ENCODE results near the gene TNRC6A.
"Not testable (repeated sequence)": the region's sequence is repeated elsewhere in the genome, so short reads cannot be mapped to it uniquely, and the experiment has no call there.

The TNRC6A gene

DNA sequence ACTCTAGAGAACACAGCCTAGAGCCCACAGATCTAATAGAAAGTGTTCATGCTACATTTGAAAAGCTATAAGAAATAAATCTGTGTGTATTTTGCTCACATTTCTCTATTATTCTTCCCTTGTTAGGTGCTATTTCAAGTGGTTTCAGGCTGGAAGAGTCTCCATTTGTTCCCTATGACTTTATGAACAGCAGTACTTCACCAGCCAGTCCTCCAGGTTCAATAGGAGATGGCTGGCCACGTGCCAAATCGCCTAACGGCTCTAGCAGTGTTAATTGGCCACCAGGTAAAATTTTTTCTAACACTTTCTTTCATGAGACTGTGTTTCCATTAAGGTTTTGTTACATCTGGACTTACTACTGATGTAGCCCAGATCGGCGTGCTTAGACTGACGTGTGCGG is 85.6 kb downstream of the TNRC6A start:
- no peak for DNase-seq (ENCODE audit: low spot score)

DNA sequence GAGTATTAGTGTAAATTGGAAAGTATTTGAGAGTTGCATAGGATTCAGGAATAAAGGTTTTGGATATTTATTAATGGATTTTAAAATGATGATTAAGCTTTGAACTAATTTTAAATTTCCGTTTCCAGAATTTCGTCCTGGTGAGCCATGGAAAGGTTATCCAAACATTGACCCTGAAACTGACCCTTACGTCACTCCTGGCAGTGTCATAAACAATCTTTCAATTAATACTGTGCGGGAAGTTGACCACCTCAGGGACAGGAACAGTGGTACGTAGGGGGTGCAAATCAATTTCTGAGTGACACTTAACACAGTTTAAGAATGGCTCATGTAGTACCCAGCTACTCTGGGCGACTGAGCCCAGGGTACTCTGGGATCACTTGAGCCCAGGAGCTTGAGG is 87.2 kb downstream of the TNRC6A start:
- no peak for DNase-seq (ENCODE audit: low spot score)

DNA sequence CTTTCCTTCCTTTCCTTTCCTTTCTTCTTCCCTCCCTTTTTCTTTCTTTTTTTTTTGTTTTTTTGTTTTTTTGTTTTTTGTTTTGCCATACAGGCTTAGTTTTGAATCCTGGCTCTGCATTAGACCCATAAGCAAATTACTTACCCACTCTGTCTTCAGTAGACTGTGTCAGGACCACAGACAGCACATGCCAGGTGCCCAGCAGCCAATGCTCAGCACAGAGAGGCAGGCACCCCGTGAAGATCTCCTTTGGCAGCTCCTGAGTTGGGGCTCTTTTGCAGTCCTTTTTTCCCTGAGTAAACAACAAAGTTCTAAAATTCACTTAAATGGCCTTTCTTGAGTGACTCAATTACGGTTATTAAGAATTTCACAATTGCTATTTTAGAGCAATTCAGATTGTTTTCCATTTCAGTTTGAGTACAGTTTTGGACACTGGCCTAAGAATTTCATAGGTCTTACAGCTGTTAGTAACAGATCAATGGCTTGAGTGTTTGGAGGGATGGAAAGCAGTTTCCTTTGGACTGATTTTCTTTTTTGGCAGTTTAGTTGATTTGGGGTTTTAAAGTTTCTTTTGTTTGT is 90.1 kb downstream of the TNRC6A start:
- DNase-seq (ENCODE audit: low spot score) = no peak

DNA sequence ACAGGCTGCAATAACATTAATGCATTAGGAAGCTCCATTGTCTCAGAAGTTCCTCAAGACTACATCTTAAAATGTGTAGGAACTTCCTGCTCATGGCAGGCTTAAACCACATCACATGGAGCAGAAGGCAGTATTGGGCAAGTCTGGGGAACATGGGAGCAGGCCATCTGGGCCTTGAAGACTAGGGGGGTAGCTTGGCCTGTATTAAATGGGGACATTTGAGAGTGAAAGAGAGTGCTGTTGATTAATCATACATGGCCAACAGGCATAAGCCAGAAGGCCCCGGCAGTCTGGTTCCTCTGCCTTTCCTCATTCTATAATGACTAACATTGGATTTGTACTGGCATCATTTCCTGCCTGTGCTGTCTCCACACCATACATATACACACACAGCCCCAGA is 91.1 kb downstream of the TNRC6A start:
- DNase-seq (ENCODE audit: low spot score) = no peak

DNA sequence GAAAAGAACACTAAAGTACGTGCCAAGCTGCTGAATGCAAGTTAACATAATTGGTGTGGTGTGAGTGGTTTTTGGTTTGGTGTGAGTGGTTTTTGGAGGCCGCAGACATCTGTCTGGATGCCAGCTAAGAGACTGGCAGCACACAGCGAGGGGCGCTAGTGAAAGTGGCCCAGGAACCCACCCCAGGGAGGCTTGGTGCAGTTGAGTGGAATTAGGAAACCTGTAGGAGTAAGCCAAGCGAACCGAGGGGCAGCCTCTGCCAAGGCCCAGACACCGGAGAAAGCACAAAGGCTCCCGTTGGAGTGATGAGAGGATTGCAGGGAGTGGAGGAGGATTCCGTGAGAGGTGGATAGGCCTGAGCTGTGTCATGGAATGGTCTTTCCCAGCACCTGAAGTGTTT is 91.7 kb downstream of the TNRC6A start:
- DNase-seq (ENCODE audit: low spot score) = no peak

DNA sequence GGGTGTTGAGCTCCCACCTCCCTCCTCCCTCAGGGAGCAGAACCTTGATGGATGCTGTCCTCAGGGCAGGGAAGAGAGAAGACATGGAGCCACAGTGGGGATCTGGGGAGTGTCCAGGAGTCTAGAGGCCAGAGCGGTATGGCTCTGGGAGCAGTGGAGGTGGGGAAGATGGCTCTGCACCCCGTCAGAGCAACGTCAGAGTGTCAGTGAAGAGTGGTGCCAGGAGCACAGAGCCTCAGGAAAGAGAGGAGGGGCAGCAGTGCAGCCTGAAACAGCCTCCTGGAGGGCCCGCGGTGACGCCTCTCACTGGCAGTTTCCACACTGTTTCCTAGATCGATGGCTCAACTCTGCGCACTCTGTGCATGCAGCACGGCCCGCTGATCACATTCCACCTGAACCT is 93.1 kb downstream of the TNRC6A start:
- DNase-seq (ENCODE audit: low spot score) = no peak

DNA sequence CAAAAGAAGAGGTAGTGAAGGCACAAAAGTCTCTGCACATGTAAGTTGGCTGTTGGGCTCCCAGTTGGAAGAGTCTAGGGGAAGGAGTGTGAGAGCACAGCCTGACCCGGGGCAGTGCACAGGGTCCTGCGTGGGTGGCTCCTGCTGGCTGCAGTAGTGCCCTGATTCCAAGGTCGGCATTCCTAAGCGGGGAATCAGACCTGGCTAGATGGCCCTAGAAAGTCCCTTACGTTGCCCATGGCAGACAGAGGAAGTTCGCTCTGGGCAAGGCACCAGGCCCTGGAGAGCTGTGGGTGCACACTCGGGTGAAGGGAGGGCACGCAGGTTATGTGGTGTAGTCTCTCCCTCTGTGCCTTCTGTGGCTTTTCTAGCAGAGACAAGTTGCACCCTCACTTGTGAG is 93.5 kb downstream of the TNRC6A start:
- DNase-seq (ENCODE audit: low spot score) = no peak

DNA sequence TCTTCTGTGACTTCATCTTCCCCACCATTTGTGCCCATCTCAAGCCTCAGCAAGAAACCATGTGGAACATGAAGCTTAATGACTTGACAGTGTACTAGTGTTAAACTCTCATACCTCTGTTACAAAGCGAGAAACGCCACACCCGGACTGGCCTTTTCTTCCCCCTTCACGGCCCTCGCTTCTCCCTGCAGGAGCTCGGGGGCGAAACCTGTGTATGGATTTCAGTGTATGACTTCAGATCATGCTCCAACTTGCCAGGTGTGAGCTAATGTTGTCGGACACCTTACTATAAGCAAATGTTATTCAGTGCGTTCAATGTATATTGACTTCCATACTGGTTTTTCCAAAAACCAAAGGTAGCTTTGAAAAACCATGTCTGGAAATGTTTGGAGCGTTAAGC is 96.2 kb downstream of the TNRC6A start:
- DNase-seq (ENCODE audit: low spot score) = no peak

DNA sequence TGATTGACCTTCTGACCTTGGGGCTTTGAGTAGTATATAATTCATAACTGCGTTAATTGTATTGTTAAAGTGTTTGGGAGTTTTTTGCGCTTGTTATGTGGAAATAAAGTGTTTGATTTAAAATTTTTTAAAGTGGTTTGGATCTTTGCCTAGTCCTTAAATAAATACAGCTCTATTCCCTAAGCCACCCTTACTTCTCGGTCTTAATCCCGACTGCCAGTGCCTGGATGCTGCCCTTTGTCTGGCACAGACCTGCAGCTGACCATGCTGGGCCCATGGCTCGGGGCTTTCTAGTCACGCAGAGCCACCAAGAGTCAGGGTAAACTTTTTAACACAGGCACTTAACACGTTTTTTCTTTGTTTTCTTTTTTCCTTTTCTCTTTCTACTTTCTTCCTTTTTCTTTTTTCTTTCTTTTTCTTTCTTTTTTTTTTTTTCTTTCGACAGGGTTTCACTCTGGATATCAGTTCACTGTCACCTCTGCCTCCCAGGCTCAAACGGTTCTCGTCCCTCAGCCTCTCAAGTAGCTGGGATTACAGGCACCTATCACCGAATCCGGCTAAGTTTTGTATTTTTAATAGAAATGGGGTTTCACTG is 96.7 kb downstream of the TNRC6A start:
- no peak for DNase-seq (ENCODE audit: low spot score)

DNA sequence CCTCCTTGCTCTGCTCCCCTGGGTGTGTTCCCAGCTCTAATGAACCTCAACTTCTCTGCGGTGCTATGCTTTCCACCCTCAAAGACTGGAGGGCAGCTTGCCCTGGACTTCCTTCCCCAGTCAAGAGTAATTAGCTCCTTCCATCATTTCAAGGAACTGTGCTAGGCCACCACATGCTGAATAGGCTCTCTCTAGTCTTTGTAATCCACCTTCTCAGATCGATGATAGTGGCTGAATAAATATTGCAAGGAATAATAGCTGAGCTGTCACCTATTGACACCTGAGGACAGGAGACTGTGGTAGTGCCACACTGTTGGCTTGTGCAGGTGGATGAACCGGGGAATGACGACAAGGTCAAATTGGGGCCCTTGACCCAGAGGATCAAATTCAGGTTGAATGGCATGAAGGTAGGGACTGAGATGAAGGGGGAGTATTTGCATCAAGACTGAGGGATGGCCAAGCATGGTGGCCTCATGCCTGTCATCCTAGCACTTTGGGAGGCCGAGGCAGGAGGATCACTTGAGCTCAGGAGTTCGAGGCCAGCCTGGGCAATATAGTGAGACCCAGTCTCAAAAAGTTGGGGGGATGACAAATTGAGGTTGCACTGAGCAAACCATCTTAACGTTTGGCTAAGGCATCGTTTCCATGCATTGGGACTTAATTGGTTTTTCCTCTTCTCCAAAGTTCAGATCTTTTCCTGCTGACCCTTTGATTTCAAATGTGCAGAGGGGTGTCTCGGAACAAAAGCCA is 97.5 kb downstream of the TNRC6A start:
- DNase-seq (ENCODE audit: low spot score) = no peak

DNA sequence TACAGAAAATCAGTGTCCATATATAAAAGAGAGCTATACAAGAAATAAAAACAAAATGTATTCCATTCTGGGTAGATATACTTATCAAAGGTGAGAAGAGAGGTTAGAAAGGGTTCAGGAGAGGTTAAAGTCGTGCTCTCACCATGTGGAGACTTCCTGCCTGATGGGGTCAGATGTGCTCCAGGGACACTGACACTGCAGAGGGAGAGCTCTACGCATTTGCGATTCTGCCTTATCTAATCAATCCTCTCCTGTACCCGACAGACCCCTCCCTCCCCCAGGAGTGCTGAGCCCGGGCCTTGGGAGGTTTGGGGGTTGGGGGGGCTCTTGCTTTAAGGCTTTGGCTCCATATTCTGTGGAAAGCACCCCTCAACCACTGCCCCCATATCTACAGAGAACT is 99.7 kb downstream of the TNRC6A start:
- DNase-seq (ENCODE audit: low spot score) = no peak

DNA sequence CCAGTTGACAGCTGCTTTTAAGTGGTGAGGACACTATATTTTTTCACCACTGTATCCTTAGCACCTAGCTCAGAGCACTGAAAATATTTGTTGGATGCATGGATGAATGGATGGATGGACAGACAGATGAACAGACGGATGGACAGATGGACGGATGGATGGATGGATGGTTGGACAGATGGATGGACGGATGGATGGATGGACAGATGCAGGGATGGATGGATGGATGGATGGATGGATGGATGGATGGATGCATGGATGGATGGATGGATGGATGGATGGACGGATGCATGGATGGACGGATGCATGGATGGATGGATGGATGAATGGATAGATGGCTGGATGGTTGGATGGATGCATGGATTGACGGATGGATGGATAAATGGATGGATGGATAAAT is 103.9 kb downstream of the TNRC6A start:
- DNase-seq (ENCODE audit: low spot score) = no peak

DNA sequence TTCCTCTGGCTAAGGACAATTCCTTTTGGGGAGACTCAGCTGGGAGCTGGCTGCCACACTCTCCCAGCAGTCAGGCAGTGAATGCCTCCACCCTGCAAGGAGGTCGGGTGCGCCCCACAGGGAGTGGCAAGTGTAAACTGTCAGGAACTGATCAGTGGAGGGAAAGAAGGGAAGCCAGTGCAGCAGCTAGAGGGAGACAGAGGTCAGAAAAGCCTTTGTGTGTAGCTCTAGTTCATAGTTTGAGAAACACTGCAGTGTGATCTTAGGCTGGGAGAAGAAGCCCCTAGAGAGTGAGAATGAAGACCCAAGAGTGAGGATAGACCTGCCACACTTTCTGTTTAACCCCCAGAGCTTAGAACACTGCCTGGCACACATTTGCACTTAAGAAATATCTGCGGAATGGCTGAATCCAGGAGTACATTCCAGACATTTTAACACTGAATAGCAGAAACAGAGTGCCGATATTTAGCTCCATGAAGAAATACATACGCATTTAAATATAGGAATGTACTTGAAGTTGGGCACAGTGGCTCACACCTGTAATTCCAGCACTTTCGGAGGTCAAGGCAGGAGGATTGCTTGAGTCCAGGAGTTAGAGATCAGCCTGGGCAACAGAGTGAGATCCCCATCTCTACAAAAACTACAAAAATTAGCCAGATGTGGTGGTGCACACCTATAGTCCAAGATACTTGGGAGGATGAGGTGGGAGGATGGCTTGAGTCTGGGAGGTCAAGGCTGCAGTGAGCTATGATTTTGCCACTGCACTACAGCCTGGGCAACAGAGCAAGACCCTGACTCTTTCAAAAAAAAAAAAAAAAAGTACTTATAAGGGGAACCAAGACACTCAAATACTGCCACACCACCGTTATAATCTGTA is 105.2 kb downstream of the TNRC6A start:
- peak; percentile 52 for DNase-seq (ENCODE audit: low spot score)

DNA sequence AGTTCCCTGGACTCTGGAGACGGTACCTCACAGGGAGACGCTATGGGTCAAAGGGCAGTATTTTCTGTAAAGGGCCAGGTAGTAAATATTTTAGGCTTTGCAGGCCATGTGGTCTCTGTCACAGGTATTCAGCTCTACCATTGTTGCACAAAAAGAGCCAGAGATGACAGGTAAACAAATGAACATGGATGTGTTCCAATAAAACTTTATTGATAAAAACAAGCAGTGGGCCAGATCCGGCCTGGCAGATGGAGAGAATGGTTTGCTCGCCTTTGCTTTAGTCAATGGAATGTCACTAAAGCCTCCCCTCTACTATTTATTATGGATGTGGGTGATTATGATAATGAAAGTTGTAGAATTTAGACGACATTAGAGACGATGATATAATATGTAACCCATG is 107.4 kb downstream of the TNRC6A start:
- DNase-seq (ENCODE audit: low spot score) = no peak

DNA sequence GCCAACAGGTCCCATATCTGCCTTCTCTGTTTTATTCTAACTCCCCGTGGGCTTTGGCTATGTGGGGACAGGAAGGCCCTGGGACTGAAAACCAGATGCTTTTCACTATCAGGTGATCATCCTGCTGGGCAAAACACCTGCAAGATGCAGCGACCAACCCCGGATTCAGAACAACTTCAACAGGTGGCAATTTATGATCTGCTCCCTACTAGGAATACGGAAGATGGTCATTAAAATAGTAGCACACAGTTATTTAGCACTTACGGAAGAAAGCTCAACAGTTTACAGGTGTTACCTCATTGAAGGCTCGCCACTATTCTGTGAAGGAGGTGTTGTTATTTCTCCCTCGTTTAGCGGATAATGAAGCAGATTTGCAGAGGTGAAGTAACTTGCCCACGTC is 108.5 kb downstream of the TNRC6A start:
- no peak for DNase-seq (ENCODE audit: low spot score)

DNA sequence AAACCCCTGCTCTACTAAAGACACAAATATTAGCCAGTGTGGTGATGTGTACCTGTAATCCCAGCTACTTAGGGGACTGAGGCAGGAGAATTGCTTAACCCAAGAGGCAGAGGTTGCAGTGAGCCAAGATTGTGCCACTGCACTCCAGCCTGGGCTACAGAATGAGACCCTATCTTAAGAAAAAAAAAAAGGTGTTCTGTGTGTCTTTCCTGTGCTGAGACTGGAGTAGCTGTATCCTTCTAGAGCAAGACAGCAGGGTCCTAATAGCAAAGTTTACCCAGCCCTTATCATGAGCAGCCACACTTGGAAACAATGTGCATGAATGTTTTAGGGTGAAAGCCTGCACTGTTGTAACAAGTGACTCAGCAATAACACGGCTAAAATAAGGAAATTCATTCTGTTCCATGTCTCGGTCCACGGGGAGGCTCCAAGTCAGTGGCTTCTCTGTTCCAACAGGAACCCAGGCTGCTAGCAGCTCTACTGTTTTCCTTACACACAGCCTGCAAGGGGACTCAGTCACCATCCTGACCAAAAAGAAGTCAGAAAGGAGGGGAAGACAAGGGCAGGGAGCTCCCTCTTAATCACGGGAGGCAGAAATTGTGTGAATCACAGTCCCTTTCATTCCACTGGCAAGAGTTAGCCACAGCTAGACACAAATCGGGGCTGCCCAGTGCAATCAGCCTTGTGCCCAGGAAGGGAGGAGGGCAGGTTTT is 109.3 kb downstream of the TNRC6A start:
- peak; percentile 81 for DNase-seq (ENCODE audit: low spot score)

DNA sequence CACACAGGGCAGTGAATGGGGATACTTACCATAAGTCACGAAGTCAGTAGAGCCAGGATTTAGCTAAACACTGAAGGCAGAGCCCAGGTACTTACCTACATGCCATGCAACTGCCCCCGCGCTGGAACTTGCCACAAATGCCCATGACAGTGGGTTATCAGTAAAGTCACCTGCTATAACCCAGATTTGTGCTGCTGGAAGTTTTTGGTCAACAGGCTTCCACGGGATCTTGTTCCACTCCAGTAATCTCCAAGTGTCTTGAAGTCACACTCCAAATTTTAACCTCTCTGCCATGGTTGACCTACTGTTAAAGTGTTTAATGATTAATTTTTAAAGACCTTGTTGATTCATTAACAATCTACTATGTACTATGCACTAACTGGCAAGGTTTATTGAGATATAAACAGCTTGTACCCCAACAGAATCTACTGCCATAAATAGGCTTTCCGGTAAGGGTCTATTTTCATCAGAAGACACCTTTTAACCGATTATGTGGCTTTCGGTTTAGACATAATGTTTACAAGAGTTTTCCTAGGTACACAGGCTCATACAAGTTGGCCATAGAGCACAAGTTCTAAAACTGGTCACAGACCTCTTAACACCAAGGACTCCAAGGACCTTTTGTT is 110.0 kb downstream of the TNRC6A start:
- DNase-seq (ENCODE audit: low spot score) = no peak

DNA sequence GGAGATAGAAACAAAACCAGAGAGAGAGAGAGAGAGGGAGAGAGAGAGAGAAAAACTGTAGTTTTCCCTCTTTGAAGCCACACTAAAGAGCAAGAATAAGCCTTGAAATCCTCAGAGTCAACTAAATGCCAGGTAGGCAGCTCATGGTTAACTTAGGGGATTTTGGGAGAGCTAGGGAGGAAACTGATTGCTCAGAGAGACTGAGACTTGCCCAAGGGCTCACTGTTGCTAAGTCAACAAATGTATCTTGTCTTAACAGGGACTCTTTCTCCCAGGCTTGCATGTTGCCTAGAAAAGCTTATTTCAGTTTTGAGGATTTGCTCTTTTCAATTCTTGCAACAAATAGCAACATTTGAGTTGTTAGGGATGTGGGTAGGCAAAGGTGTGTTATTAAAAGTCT is 111.8 kb downstream of the TNRC6A start:
- DNase-seq (ENCODE audit: low spot score) = no peak

DNA sequence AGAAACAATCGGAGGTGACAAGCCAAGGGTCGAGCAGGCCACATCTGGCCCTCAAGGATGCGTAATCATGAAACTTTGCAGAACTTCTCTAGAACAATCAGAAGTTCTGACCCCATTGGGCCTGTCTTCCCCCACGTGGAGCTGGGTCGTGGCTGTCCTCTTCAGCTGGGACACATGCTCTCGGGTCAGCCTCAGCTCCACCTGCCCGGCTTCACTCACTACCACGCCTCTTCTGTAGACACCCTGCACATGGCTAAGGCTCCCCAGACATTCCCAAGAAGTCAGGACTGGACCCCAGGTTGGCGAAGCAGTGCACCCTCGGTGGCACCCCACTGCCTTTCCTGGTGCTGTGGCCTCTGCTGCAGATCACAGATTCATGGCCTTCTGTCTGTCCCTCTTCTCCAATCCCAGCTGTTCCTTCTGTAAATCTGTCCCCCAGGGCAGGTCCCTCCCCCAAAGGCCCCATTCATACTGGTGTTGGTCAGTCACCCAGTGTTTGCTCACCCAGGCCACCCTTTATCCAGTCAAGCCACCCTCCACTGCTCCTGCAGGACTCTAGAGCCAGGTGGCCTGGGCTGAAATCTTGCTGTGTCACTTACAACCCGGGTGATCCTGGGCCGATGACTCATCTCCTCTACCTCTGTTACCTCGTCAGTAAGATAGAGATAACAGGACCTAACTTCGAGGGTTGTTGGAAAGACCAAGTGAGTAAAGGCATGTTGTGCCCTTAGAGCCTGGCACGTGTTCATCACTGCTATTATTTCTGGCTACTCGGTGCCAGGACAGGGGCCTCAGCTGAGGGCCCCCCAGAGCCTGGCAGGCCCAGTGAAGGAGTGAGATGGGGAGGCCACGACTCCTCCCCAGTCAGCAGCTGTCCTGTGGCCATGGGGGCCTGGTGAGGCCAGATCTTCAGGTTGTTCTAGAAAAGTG is 114.9 kb downstream of the TNRC6A start:
- DNase-seq (ENCODE audit: low spot score) = no peak

DNA sequence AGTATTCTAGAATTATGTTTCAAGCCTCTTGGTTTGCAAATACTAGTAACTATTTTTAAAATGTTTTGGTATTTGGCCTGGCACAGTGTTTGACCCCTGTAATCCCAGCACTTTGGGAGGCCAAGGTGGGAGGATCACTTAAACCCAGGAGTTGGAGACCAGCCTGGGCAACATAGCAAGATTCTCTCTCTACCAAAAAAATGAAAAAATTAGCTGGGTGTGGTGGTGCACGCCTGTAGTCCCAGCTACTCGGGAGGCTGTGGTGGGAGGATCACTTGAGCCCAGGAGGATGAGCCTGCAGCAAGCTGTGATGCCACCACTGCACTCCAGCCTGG is 115.5 kb downstream of the TNRC6A start:
- not testable (repeated sequence) for DNase-seq (ENCODE audit: low spot score)
